H4 (cell line): ENCODE results near the gene CYP3A4. TPM values are rescaled to one million over a fixed set of nuclear protein-coding genes. Genes with fewer than 3 reads are reported as not detected.
"Not testable (repeated sequence)": the region's sequence is repeated elsewhere in the genome, so short reads cannot be mapped to it uniquely, and the experiment has no call there.

ENCODE experiments used
- DNase-seq: peaks from one replicate; pipeline ENCODE4 v3.0.0-alpha.2; 2015; ENCODE audit warnings: low spot score
- total RNA-seq: library from RNA; depleted of rRNA; stranded (reverse); fragments of >200 nt; shearing (Covaris generic); gene quantifications from 2 replicates; pipeline ENCODE4 v1.2.3, GENCODE V29; 2014; rRNA removed

The CYP3A4 gene
- total RNA-seq, 1 experiment from 2014 or later: not detected

GRCh38 chr7:99723201-99723600 lies 60.8 kb downstream of the CYP3A4 start:
- DNase-seq: not testable (repeated sequence)

DNA sequence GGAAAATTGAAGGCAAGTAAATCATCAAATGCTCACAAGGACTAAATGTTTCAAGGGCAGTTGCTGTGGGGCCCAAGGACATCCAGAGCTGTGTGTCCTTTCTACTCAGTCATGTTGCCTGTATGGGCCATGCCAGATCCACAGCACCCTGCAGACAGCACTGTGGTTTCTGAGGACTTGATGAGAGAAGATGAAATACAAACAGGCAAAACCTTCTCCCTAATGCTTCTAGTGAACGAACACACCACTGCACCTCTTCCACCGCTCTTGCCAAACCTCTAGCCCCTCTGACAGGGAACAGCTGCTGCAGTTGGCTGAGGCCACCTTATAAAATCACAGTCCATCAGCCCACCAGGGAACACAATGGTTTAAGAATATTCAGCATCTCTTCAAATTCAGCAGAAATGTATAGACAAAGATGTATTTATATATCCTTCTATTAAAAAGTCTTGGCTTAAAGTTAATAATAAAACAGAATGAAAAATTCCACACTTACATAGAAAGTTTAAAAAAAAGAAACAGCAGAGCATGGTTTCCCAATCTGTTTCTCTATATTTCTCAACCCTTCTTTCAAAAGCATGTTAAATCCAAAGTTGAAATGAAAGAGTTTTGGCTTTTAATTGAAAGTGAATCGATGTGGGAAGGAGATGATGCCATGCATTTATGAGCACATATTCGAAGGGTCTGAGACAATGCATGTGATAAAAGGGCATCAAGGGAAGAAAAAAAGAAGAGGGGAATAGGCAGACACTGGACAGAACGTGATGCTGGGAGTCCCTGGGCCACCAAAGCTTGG lies 63.0 kb downstream of the CYP3A4 start:
- no peak for DNase-seq

GRCh38 chr7:99719996-99720769 lies 63.8 kb downstream of the CYP3A4 start:
- DNase-seq: no peak

- DNase-seq: no peak
Observed at GRCh38 chr7:99713995-99714570, 69.9 kb downstream of the CYP3A4 start.

GRCh38 chr7:99709838-99710578 lies 74.0 kb downstream of the CYP3A4 start:
- DNase-seq: no peak

- no peak for DNase-seq
Observed at GRCh38 chr7:99709260-99709659, 74.7 kb downstream of the CYP3A4 start.

- no peak for DNase-seq
Observed at GRCh38 chr7:99707096-99707495, 76.9 kb downstream of the CYP3A4 start.

Other genes with a start within 250 kb of the CYP3A4 start
- 9.8 and 11.3 TPM in 2 replicates for gene FAM200A, start 232.1 kb downstream of the CYP3A4 start, total RNA-seq
- 36.4 and 51.2 TPM in 2 replicates for gene ZNF655, start 225.5 kb downstream of the CYP3A4 start, total RNA-seq
- 0.19 and 1.6 TPM in 2 replicates for gene TMEM225B, start 185.9 kb downstream of the CYP3A4 start, total RNA-seq
- 6.9 and 14.2 TPM in 2 replicates for gene ZSCAN25, start 167.2 kb downstream of the CYP3A4 start, total RNA-seq
- gene CYP3A5, start 104.2 kb downstream of the CYP3A4 start, total RNA-seq: not detected in 2 replicates
- gene CYP3A7, start 49.0 kb downstream of the CYP3A4 start, total RNA-seq: not detected in 2 replicates
- gene CYP3A43, start 43.8 kb upstream of the CYP3A4 start, total RNA-seq: not detected in 2 replicates
- 0.23 TPM in 1 of 2 replicates, not detected in the other for gene OR2AE1, start 92.8 kb upstream of the CYP3A4 start, total RNA-seq
- gene TRIM4, start 135.3 kb upstream of the CYP3A4 start, total RNA-seq: 21.1 and 21.7 TPM in 2 replicates
- 0.10 TPM in 1 of 2 replicates, not detected in the other for gene GJC3, start 145.4 kb upstream of the CYP3A4 start, total RNA-seq
- 1.3 and 3.5 TPM in 2 replicates for gene AZGP1, start 191.8 kb upstream of the CYP3A4 start, total RNA-seq
- gene ZKSCAN1, start 231.4 kb upstream of the CYP3A4 start, total RNA-seq: 9.1 and 12.2 TPM in 2 replicates